A673 (cell line): ENCODE data around the gene SLC9A8.

Experiments used
- EZH2 ChIP-seq: fragments of 200-600 bp; sonication (generic); IDR thresholded peaks from 2 replicates; pipeline ENCODE4 v1.6.1; 2017; ENCODE audit warnings: borderline replicate concordance, low read depth, mild to moderate bottlenecking, mixed read lengths, antibody characterized with exemption, low read length; ENCODE audit not compliant: poor library complexity, severe bottlenecking
- TF ChIP-seq, protein P1 (sequence below): fragments of 300-800, 200-600 bp; sonication (generic); conservative IDR thresholded peaks from 2 replicates; pipeline ENCODE4 v1.5.1; 2017; ENCODE audit warnings: low read depth, mild to moderate bottlenecking, antibody characterized with exemption, low read length, moderate library complexity, mixed read lengths

DNA sequence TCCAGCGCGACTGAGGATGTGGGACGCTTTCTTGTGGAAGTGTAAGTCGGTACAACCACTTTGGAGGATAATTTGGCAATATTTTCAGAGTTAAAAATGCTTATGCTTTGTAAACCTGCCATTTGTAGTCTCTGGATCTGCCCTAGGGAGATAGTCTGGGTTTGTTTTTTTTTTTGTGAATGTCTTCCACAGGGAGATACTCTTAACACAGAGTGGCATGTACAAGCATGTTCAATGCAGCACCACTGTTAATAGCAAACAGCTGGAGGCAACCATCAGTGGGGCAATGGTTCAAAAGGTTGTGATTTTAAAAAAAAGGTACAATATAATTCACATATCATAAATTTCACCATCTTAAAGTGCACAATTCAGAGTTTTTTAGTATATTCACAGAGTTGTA lies 22.4 kb downstream of the SLC9A8 start:
- TF ChIP-seq, protein P1, sequence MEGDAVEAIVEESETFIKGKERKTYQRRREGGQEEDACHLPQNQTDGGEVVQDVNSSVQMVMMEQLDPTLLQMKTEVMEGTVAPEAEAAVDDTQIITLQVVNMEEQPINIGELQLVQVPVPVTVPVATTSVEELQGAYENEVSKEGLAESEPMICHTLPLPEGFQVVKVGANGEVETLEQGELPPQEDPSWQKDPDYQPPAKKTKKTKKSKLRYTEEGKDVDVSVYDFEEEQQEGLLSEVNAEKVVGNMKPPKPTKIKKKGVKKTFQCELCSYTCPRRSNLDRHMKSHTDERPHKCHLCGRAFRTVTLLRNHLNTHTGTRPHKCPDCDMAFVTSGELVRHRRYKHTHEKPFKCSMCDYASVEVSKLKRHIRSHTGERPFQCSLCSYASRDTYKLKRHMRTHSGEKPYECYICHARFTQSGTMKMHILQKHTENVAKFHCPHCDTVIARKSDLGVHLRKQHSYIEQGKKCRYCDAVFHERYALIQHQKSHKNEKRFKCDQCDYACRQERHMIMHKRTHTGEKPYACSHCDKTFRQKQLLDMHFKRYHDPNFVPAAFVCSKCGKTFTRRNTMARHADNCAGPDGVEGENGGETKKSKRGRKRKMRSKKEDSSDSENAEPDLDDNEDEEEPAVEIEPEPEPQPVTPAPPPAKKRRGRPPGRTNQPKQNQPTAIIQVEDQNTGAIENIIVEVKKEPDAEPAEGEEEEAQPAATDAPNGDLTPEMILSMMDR = no peak
- TF ChIP-seq EZH2 = no peak
